Stromal cell of bone marrow (primary cell): ENCODE measurements around the gene OXNAD1.

Source experiments
- DNase-seq: peaks from one replicate; pipeline ENCODE4 v3.0.0-alpha.2; 2012; ENCODE audit warnings: low read depth

Gene OXNAD1

GRCh38 chr3:16279010-16279801, 14.2 kb downstream of the OXNAD1 start:
- DNase-seq = no peak

GRCh38 chr3:16280671-16281070, 15.7 kb downstream of the OXNAD1 start:
- DNase-seq = no peak

- no peak for DNase-seq
These were observed 19.6 kb downstream of the OXNAD1 start for GRCh38 chr3:16284633-16285032.

GRCh38 chr3:16286161-16286560, 21.1 kb downstream of the OXNAD1 start:
- DNase-seq = no peak

GRCh38 chr3:16286751-16287543, 21.9 kb downstream of the OXNAD1 start:
- no peak for DNase-seq

GRCh38 chr3:16288664-16289063, 23.7 kb downstream of the OXNAD1 start:
- no peak for DNase-seq

GRCh38 chr3:16289144-16289889, 24.3 kb downstream of the OXNAD1 start:
- no peak for DNase-seq

GRCh38 chr3:16290007-16290826, 25.2 kb downstream of the OXNAD1 start:
- peak; percentile 40 for DNase-seq

- no peak for DNase-seq
These were observed 25.8 kb downstream of the OXNAD1 start for GRCh38 chr3:16290827-16291196.

- DNase-seq = no peak
These were observed 29.8 kb downstream of the OXNAD1 start for GRCh38 chr3:16294844-16295243.

- DNase-seq = no peak
These were observed 30.4 kb downstream of the OXNAD1 start for GRCh38 chr3:16295298-16295890.

- no peak for DNase-seq
These were observed 33.2 kb downstream of the OXNAD1 start for GRCh38 chr3:16297997-16298885.

- no peak for DNase-seq
These were observed 33.9 kb downstream of the OXNAD1 start for GRCh38 chr3:16298891-16299290.

GRCh38 chr3:16299746-16300145, 34.7 kb downstream of the OXNAD1 start:
- DNase-seq = no peak

- DNase-seq = no peak
These were observed 35.3 kb downstream of the OXNAD1 start for GRCh38 chr3:16300307-16300706.

GRCh38 chr3:16300881-16301359, 35.9 kb downstream of the OXNAD1 start:
- DNase-seq = no peak

- DNase-seq = no peak
These were observed 36.5 kb downstream of the OXNAD1 start for GRCh38 chr3:16301507-16301906.

GRCh38 chr3:16302082-16302631, 37.1 kb downstream of the OXNAD1 start:
- no peak for DNase-seq

- no peak for DNase-seq
These were observed 38.1 kb downstream of the OXNAD1 start for GRCh38 chr3:16303037-16303575.
